ENCODE data around the gene PCP4.

DNA sequence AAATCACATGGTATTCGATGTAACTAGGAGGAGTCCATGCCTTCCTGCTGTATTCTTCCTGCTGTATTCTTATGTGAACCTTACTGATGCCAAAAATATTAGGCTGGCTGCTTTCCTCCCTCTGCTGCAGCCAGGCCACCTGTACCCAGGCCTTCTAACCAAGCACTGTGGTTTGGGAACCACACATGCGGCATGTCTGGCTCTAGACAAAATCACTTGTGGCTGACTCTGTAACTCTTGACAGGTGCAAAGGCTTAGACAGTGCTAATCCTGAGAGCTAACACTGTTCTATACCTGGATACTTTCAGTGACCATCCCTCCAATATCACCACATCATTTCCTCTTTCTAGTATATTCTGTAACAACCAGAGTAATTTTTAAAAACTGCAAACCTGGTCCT, 67.7 kb downstream of the PCP4 start:
- TF ChIP-seq, protein P1, sequence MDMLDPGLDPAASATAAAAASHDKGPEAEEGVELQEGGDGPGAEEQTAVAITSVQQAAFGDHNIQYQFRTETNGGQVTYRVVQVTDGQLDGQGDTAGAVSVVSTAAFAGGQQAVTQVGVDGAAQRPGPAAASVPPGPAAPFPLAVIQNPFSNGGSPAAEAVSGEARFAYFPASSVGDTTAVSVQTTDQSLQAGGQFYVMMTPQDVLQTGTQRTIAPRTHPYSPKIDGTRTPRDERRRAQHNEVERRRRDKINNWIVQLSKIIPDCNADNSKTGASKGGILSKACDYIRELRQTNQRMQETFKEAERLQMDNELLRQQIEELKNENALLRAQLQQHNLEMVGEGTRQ (CRISPR knock-in tag; IDR thresholded peaks at IDR 0.05), result no peak
- TF ChIP-seq, protein P2, sequence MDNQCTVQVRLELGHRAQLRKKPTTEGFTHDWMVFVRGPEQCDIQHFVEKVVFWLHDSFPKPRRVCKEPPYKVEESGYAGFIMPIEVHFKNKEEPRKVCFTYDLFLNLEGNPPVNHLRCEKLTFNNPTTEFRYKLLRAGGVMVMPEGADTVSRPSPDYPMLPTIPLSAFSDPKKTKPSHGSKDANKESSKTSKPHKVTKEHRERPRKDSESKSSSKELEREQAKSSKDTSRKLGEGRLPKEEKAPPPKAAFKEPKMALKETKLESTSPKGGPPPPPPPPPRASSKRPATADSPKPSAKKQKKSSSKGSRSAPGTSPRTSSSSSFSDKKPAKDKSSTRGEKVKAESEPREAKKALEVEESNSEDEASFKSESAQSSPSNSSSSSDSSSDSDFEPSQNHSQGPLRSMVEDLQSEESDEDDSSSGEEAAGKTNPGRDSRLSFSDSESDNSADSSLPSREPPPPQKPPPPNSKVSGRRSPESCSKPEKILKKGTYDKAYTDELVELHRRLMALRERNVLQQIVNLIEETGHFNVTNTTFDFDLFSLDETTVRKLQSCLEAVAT (IDR thresholded peaks at IDR 0.05), result no peak
- TF ChIP-seq REST (IDR thresholded peaks at IDR 0.05; ENCODE audit: borderline replicate concordance) (no peak), REST (CRISPR knock-in tag; IDR thresholded peaks at IDR 0.05; ENCODE audit: low read depth) (no peak), ZZZ3 (IDR thresholded peaks at IDR 0.05) (no peak)
- TF ChIP-seq, protein P3, sequence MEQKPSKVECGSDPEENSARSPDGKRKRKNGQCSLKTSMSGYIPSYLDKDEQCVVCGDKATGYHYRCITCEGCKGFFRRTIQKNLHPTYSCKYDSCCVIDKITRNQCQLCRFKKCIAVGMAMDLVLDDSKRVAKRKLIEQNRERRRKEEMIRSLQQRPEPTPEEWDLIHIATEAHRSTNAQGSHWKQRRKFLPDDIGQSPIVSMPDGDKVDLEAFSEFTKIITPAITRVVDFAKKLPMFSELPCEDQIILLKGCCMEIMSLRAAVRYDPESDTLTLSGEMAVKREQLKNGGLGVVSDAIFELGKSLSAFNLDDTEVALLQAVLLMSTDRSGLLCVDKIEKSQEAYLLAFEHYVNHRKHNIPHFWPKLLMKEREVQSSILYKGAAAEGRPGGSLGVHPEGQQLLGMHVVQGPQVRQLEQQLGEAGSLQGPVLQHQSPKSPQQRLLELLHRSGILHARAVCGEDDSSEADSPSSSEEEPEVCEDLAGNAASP (IDR thresholded peaks at IDR 0.05), result no peak

All from K562 (cell line).